ENCODE results near the gene WFDC5.

DNA sequence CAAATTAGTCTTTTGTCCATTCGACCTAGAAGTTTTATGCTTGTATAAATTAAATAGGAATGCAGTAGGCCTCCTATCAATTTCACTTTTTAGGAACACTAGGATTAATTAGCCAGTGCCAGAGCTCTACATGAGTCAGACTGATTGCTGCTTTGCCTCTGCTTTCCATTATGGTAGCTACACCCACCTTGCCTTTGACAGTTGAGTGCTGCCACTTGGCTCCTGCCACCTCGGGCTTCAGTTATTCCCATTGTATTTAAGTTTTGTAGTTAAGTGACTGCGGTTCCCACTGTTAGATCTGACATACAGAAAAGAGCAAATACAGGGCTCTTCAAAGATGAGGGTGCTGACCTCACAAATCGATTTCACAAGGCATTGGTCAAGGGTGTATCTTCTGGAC, 25.9 kb upstream of the WFDC5 start:
- TF ChIP-seq, protein P1, sequence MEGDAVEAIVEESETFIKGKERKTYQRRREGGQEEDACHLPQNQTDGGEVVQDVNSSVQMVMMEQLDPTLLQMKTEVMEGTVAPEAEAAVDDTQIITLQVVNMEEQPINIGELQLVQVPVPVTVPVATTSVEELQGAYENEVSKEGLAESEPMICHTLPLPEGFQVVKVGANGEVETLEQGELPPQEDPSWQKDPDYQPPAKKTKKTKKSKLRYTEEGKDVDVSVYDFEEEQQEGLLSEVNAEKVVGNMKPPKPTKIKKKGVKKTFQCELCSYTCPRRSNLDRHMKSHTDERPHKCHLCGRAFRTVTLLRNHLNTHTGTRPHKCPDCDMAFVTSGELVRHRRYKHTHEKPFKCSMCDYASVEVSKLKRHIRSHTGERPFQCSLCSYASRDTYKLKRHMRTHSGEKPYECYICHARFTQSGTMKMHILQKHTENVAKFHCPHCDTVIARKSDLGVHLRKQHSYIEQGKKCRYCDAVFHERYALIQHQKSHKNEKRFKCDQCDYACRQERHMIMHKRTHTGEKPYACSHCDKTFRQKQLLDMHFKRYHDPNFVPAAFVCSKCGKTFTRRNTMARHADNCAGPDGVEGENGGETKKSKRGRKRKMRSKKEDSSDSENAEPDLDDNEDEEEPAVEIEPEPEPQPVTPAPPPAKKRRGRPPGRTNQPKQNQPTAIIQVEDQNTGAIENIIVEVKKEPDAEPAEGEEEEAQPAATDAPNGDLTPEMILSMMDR (IDR thresholded peaks at IDR 0.05), result no peak
- TF ChIP-seq EZH2phosphoT487 (IDR thresholded peaks at IDR 0.05), result no peak
